ENCODE data around the gene EIF4B. TPM values are rescaled to one million over a fixed set of nuclear protein-coding genes. Genes with fewer than 3 reads are reported as not detected.

The EIF4B gene
- total and polyA plus RNA-seq, 2 of the 13 experiments (the other 11 are each of a cell fraction or from before 2014, with no cell fraction given): 416 to 548 TPM

- no peak for TF ChIP-seq JUND (CRISPR knock-in tag; IDR thresholded peaks at IDR 0.05)
- TF ChIP-seq NONO (IDR thresholded peaks at IDR 0.05): no peak
- TF ChIP-seq NONO (CRISPR knock-in tag; conservative IDR thresholded peaks at IDR 0.05): peak; percentile 57; the same call in 1 of the 2 replicates
- TF ChIP-seq SOX6 (IDR thresholded peaks at IDR 0.05): no peak
- peak; percentile 24; the same call in 1 of the 2 replicates for TF ChIP-seq SOX6 (CRISPR knock-in tag; IDR thresholded peaks at IDR 0.05)
- TF ChIP-seq SOX13 (IDR thresholded peaks at IDR 0.05): no peak
- TF ChIP-seq SOX13 (CRISPR knock-in tag; conservative IDR thresholded peaks at IDR 0.05 in 1 of 2, IDR thresholded peaks at IDR 0.05 in 1 of 2): peak in 1 of 2 experiments; percentile 19; a peak in 1 of 4 replicates
- TF ChIP-seq ONECUT2 (CRISPR knock-in tag; IDR thresholded peaks at IDR 0.05): no peak
- TF ChIP-seq ARID5B (CRISPR knock-in tag; IDR thresholded peaks at IDR 0.05): peak; percentile 10; the same call in 1 of the 2 replicates
- TF ChIP-seq CTCF (CRISPR knock-in tag; IDR thresholded peaks at IDR 0.05): peak; percentile 87
- TF ChIP-seq MBNL3 (CRISPR knock-in tag; conservative IDR thresholded peaks at IDR 0.05): no peak
- TF ChIP-seq ZFP1 (CRISPR knock-in tag; IDR thresholded peaks at IDR 0.05): 0 out of 2 replicates have a peak, but pooled peaks have one; percentile 47
- peak; percentile 38; the same call in 1 of the 2 replicates for TF ChIP-seq ZNF580 (CRISPR knock-in tag; IDR thresholded peaks at IDR 0.05; ENCODE audit: borderline replicate concordance, low read depth)
- no peak for TF ChIP-seq ZNF446 (CRISPR knock-in tag; IDR thresholded peaks at IDR 0.05)
- peak; percentile 17; the same call in 1 of the 2 replicates for TF ChIP-seq ZBED4 (CRISPR knock-in tag; IDR thresholded peaks at IDR 0.05; ENCODE audit: borderline replicate concordance)
- TF ChIP-seq MEIS2 (CRISPR knock-in tag; IDR thresholded peaks at IDR 0.05): no peak
- 0 out of 2 replicates have a peak, but pooled peaks have one; percentile 31 for TF ChIP-seq ZBTB7B (CRISPR knock-in tag; IDR thresholded peaks at IDR 0.05)
- no peak for TF ChIP-seq SATB2 (CRISPR knock-in tag; IDR thresholded peaks at IDR 0.05)
- TF ChIP-seq THYN1 (CRISPR knock-in tag; IDR thresholded peaks at IDR 0.05; ENCODE audit: borderline replicate concordance, low read depth): no peak
- TF ChIP-seq POGZ (CRISPR knock-in tag; IDR thresholded peaks at IDR 0.05): peak; percentile 15; the same call in 1 of the 2 replicates
Observed at GRCh38 chr12:53053218-53054111, 47.2 kb downstream of the EIF4B start (continued).
